Skin epidermis (tissue), 12 donors: Measurements from ENCODE around the gene STX18.
"Not testable (repeated sequence)": the region's sequence is repeated elsewhere in the genome, so short reads cannot be mapped to it uniquely, and the experiment has no call there.

Experiments used
- H3K27ac ChIP-seq, 21 experiments: fragments of 200-600 bp; sonication (generic) in 11 of 21; one replicate each; pipeline ENCODE4 v1.5.0; 2020; ENCODE audit warnings: mild to moderate bottlenecking in 3 of 21, inconsistent platforms in 2 of 21, moderate library complexity in 2 of 21
- H3K4me3 ChIP-seq, 7 experiments: fragments of 200-600 bp; sonication (generic) in 2 of 7; one replicate each; pipeline ENCODE4 v1.5.0; 2020; ENCODE audit warnings: inconsistent platforms in 2 of 7, mild to moderate bottlenecking in 2 of 7, moderate library complexity in 1 of 7

Gene STX18

DNA sequence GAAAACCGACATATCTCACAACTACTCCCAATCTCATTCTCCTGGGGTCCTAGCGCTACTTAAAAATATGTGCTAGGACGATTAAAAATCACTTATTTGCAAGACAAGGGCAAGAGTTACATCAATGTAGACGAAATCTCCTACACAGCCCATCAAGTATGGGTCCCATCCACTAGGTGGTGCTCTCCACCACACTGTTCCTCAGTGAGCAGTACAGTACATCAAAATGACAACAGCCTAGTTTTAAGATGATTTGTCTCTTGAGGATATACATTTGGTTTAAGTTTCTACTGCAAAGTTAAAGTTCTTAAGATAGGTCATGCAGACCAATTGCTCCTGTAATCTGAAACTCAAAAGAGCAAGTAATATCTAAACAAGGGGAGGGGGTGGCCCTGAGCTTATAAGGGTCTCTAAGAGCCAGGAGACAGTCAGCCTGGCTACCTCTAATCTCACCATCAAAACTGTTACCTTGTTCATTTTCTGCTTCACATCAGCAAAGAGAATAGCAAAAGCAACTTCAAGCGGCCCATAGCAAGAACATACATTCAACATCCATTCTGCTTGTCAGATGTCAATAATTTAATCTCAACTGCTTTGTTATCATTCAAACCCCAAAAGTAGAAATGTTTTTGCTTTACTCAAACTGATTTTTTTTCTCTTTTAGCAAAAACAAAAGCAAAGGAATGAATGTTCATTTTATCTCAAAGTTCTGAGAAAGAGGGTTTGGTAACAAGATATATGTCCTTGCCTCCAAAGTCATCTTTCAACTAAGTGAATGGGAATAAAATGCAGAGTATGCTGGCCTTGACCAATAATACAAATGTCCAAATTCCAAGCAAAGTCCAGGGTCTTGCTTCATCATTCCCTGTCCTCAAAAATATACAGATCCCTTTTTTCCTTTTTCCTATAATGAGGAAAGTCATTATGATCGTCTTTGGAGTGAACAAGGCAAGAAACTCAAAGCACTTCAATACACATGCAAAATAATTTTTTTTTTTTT is 53.1 kb downstream of the STX18 start:
- no peak overlapping the region for H3K4me3 ChIP-seq
- H3K27ac ChIP-seq, result no peak overlapping the region

DNA sequence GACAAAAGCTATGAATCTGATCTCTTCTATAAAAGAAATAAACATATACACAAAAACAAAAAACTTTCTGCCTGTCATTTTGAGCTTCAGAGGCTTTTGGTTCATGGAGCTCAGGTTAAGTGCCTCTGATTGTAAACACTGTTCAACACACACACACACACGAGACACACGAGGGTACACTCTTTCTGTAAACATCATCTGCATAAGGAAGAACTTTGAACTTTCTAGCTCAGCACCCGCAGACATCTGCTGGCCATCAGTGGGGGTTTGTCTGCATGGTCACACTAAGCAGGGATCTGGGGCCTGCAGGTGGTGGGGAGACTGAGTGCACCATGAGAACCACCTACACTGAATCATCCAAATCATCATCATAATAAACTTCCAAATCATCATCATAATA is 54.9 kb downstream of the STX18 start:
- Histone ChIP-seq H3K27ac (no peak overlapping the region), H3K4me3 (no peak overlapping the region)

DNA sequence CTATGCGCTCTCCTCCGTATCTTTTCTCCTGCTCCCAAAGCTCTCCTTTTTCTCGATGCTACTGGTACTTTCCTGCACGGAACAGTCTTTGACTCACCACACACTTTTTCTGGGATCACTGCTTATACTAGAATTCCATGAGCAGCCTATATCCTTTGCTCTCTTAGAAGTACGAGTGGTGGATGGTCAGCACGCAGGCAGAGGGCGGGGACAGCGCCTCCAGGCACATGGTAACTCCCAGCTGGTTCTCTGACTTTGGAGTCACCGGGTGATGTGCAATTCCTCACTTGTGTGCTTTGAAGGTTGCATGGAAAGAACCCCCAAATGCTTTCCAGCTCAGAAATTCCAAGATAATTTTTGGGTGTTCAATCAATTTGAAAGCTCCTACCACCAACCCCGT is 56.0 kb downstream of the STX18 start:
- Histone ChIP-seq H3K4me3 (no peak overlapping the region), H3K27ac (no peak overlapping the region)

DNA sequence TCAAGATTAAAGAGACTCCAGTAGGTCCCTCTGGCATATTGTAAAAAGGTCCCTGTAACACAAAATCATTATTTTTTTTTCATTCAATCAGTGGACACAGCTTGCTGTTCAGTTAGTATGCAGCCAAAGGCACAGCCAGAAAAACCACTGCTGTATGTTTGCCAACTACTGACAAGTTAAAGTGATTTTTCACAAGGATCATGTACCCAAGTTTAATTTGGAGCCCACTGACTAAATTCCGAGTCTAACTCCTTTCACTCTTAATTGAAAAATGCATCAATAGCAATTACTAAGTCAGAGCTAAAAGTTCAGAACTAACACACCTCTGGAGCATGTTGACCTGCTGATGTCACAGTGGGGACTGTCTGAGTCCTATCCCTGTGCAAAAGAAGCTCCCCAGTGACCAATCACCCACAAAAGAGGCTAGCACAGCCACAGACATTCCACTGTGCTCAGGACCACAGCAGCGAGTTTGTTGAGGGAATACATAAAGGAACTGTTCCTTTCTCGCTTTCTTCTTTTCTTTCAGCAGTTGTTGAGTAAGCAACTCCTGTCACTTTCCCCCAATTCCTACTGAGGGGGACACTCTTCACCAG is 60.4 kb downstream of the STX18 start:
- Histone ChIP-seq H3K27ac (peak overlapping the region in 2 of 21 experiments; percentile 9 to 27), H3K4me3 (no peak overlapping the region)

DNA sequence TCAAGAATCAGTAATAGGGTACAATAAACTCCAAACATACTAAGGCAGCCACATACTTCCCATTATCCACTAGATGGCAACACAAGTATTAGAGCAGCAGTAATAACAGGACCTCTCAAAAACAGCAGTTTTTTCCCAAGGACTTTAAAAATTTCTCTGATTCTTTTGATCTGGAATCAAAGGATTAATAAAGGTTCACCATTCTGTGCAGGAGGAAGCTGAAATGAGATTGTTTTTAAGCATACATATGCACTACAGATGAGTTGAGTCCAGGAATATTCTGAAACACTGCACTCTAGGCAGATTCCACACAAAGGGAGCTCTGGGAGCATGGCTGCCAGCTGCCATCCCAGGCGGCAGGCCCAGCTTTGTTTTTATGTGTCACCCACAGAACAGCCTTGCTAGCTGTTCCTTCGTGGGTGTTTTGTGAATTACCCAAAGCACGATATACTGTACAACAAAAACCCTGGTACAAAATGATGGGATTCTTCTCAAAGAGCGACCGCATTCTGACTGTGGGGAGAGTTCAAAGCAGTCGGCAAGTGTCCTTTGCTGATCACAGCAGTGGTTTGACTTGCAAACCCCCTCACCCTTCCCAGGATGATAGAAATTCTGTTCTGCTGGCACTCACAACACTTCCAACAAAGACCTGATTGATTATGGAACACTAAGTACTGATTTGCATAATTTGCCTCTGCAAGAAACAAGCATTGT is 61.0 kb downstream of the STX18 start:
- Histone ChIP-seq H3K27ac (peak overlapping the region in 3 of 21 experiments; percentile 9 to 27 (median 21)), H3K4me3 (no peak overlapping the region)

DNA sequence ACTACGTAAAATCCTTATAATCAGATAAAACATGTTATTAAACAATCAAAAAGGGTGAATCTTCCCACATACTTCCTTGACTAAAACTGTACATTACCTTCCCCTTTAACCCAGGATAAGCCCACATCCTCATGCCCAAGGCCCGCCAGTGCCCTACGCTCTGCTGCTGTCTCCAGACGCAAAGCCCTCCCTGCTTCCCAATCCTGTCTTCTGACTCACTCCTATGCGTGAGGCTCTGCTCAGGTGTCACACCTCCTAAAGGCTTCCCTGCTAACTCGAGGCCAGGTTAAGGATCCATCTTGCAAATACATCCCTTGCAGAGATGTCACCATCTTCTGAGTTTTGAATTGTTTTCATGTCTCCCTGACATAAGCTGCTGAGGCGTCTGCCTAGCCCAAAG is 61.6 kb downstream of the STX18 start:
- Histone ChIP-seq H3K27ac (peak overlapping the region in 1 of 21 experiments; percentile 7), H3K4me3 (no peak overlapping the region)

DNA sequence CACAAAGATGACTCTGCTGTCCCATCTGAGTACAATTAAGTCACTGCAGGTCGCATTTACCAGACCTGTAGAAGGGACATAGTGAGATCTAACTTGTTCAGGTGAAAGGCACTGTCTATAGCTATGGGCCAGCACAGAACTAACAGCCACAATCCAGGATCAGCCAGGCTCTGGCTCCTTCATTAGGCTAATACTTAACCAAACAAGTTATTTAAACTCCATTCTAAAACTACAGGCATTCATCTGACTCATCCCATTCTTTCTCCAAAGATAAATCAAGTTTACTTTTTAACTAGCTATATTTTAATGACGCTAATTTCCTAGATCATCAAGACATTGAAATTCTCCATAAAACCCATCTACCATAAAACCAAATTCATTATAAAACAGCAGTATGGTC is 62.5 kb downstream of the STX18 start:
- Histone ChIP-seq H3K27ac (no peak overlapping the region), H3K4me3 (no peak overlapping the region)

DNA sequence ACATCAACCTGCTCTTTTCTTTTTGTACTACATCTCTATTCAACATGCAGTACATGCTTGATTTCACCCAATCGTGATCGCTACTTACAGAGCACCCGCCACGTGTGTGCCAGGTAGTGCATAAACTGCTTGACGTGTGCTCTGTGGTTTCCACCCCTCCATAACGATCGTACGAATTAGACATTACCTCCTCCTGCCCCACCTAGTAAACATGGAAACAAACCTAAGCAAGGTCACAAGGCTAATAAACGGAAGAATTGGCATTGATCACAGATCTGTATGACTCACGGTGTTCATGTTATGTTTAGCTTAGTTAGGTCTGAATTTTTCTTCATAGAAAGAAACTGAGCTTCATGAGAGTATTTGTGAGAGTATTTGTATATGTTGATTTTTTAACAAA is 64.1 kb downstream of the STX18 start:
- H3K27ac ChIP-seq, result no peak overlapping the region
- H3K4me3 ChIP-seq, result no peak overlapping the region

DNA sequence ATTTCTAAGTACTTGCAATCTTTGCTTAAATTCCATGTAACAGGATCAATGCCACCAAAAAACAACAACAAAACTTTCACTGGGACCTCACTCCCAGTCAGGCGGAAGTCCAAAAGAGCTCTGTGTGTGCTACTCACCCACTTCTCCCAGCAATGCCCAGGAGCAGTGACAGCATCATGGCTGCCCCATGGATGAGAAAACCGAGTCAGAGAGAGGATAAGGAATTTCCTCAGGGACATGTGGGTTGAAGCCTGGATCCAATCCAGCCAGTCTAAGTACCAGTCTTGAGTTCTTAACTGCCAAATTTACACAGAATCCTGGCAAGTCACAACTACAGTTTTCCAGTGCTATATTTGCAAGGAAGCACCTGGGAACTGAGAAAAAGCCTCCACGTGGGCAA is 64.5 kb downstream of the STX18 start:
- no peak overlapping the region for H3K4me3 ChIP-seq
- H3K27ac ChIP-seq, result no peak overlapping the region

DNA sequence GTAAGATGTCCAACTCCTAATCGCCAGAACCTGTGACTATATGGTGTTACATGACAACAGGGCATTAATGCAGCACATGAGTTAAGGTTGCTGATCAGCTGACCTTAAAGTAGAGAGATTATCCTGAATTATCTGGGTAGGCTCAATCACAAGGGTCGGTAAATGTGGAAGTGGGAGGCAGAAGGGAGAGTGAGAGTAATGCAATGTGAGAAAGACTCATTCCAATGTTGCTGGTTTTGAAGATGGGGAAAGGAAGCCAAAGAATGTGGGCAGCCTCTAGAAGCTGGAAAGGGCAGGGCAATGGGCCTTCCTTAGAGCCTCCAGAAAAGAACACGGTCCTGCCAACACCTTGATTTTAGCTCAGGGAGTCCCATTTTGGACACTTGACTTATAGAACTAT is 67.4 kb downstream of the STX18 start:
- H3K4me3 ChIP-seq, result no peak overlapping the region
- no peak overlapping the region for H3K27ac ChIP-seq

DNA sequence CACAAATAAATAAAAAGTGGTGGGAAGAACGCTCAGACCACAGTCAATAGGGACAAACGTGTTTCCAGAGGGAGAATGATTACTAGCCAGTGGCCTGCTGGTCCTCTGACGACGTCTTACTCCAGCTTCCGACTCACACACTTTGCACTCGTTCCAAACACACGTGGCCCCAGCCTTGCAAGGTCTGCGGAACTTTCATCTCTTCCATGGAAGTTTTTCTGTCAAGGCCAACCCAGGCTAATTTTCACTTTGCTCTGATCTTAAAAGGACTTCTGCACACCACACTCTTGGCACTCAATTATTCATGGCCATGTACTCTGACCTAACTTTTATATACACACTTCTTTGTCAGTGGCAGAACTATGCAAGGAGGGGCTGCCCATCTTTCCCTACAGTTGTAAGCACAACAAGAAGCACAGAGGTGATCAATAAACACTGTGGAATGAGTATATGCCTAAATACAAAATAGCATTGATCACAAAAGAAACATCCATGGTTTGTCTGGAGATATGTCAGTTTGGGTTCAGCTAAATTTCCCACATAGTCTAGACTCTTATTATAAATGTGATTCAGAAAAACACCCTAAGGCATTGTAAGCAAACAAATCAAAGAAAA is 69.4 kb downstream of the STX18 start:
- H3K4me3 ChIP-seq, result no peak overlapping the region
- H3K27ac ChIP-seq, result no peak overlapping the region

DNA sequence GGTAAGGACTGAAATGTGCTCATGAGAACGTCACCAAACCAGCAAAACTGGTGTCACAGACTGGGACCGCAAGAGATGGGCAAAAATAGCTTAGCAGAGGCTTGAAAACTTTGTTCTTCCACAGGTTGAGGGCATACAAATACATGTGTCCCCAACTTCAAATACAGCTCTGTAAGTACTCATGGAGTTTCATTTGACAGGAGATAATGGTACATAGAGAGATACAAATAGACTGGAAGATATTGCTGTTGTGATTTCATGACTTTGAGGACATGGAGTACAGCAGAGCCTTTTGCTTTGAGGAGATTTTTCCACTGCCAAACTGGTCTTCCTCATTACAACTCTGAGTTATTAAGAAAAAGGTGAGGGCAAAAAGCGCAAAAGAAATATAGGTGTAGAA is 70.7 kb downstream of the STX18 start:
- no peak overlapping the region for H3K4me3 ChIP-seq

DNA sequence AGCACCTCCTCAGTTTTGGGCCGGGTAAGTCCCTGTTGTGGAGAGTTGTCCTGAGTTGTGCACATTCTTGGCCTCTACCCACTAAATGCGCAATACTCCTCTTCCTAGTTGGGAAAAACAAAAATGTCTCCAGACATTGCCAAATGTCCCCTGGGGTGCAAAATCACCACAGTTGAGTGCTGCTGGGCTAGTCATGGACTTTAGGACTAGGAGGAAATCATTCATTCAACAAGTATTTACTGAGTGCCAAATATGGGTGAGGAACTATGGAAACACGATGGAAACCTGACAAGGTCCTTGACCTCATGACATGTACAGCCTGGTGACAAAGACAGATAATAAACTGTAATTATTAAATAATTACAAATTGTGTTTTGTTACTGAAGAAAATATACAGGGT is 71.6 kb downstream of the STX18 start:
- Histone ChIP-seq H3K27ac (no peak overlapping the region), H3K4me3 (no peak overlapping the region)

More for the DNA sequence above, 70.7 kb downstream of the STX18 start:
- H3K27ac ChIP-seq, result no peak overlapping the region

DNA sequence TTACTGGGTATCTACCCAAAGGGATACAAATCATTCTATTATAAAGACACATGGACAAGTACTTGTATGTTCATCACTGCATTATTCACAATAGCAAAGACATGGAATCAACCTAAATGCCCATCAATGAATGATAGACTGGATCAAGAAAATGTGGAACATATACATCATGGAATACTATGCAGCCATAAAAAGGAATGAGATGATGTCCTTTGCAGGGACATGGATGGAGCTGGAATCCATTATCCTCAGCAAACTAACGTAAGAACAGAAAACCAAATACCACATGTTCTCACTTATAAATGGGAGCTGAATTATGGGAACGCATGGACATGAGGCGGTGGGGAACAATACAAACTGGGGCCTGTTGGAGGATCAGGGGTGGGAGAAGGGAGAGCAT is 76.6 kb downstream of the STX18 start:
- H3K27ac ChIP-seq, H3K4me3 ChIP-seq: not testable (repeated sequence)

DNA sequence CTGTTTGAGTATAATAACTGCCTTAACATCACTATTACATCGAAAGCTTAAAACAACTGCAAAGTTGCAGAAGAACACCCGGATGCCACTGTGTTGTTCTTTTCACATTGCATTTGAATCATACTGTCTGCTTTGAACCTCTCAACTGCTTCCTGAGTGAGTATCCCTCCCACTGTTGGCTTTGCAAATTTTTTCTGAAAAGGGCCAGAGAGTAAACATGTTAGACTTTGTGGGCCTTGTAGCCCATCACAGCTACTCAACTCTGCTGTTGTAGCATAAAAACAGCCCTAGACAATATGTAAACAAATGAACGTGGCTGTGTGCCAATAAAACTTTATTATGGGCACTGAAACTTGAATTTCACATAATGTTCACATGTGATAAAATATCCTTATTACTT is 78.9 kb downstream of the STX18 start:
- Histone ChIP-seq H3K27ac (peak overlapping the region in 2 of 21 experiments; percentile 10 to 35), H3K4me3 (no peak overlapping the region)

DNA sequence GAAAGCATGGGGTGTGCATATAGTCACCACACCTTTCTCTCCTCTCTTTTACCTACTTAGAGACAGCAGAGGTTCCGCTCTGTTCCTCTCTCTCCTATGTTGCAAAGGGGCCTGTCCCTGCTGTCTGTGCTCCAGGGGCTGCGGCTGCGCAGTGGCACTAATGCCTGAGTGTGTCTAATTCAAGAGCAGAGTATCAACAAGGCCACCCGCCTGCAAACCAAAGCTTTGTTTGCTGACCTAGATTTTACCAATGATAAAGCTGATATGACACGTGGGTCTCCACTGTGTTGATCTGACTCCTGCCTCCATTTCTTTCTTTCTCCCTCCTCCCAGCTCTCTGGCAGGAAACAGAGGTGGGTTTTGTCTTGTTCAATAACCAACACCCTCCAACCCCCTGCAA is 80.0 kb downstream of the STX18 start:
- H3K4me3 ChIP-seq, result no peak overlapping the region
- H3K27ac ChIP-seq, result peak overlapping the region in 2 of 21 experiments; percentile 10 to 55

DNA sequence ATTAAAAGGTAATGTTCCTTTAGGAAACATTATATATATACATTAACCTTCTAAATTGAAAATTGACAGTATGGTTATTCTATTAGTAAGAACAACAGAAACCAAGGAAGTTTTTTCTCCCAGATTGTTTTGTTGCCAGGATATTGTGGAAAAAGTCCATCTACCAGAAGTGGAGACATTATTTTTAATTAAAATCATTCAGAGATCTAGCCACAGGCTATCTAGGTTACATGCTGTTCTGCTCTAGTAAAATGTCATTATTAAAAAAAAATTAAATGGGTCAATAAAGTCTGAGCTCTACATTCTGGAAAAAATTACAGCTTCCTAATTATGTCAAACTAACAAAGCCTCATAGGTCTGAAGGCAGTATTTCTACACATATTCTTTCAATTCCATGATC is 80.7 kb downstream of the STX18 start:
- H3K27ac ChIP-seq, result peak overlapping the region in 1 of 21 experiments; percentile 55

DNA sequence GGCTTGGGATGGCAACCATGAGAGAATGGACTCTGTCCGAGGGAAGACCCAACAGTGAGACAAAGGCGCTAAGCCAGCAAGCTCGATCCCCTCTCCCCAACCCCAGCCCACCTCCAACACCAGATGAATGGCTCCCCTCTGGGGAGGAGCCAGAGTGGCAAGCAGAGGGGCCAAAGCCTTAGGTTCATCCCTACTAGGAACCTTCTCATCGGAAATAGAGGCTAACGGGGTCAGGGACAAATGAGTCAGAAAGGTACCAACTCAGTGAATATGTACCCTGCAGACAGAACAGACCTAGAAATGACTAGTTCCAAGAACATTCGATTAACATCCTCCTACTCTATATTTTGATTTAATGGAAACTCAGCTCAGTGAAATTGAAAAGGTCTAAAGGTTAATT is 81.1 kb downstream of the STX18 start:
- Histone ChIP-seq H3K4me3 (no peak overlapping the region), H3K27ac (no peak overlapping the region)

More for the DNA sequence above, 80.7 kb downstream of the STX18 start:
- no peak overlapping the region for H3K4me3 ChIP-seq

DNA sequence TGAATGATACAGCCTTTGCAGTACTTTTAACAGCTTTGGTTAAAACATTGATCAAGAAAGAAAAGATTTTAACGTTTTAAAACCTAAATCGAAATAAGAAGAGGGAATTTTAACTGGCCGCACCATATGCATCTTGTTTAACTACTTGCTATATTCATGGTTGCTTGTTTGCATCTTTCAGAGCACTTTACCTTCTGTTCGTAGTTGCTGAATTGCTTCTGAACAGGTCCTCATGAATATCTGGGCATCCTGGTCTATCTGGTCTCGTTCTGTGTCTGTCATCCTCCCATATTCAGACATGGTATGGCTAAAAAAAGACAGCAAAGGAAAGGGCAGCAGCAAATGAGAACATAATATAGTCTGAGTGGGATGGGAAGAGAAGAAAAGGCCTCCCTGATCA is 82.7 kb downstream of the STX18 start:
- Histone ChIP-seq H3K27ac (no peak overlapping the region), H3K4me3 (no peak overlapping the region)
